Measurements from ENCODE around the gene PPP2R2C.

PPP2R2C gene

DNA sequence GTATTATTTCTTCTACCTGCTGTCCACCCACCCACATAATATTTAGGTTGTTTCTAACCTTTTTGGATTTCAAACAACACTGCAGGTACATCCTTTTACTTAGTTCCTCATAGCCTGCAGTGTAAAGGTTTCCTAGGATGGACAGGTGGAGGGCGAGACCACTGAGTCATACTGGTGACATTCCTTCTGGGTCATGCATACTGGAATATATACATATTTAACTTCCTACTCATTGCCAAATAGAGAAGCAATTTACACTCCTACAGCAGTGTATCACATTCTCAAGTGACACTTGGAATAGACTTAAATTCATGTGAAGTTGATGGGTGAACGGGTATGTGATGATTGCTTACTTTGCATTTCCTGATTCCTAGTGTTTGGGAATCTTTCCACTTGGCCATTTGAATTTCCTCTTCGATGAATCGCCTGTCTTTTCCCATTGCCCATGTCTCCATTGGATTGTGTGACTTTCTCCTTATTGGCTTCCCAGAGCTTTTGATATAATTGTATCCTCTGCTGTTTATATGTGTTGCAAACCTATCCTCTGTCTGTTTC, 8.2 kb upstream of the PPP2R2C start:
- Histone ChIP-seq H3K9me3 (ENCODE audit: control insufficient read depth, low read length) (no peaks in the 10 kb centered on the region), H2AFZ (no peak overlapping the region), H3K27ac (no peak overlapping the region), H3K79me2 (no peaks in the 10 kb centered on the region), H3K36me3 (ENCODE audit: control insufficient read depth, insufficient read depth, low read length) (no peaks in the 10 kb centered on the region), H3K4me1 (no peaks in the 10 kb centered on the region), H3K27me3 (ENCODE audit: control insufficient read depth, insufficient read depth, low read length) (no peaks in the 10 kb centered on the region), H3K4me3 (ENCODE audit: low read depth, low read length) (no peak overlapping the region), H3K9ac (no peak overlapping the region), H3K4me2 (ENCODE audit: low read length) (no peak overlapping the region)
- TF ChIP-seq CTCF (IDR thresholded peaks at IDR 0.05), result no peak

DNA sequence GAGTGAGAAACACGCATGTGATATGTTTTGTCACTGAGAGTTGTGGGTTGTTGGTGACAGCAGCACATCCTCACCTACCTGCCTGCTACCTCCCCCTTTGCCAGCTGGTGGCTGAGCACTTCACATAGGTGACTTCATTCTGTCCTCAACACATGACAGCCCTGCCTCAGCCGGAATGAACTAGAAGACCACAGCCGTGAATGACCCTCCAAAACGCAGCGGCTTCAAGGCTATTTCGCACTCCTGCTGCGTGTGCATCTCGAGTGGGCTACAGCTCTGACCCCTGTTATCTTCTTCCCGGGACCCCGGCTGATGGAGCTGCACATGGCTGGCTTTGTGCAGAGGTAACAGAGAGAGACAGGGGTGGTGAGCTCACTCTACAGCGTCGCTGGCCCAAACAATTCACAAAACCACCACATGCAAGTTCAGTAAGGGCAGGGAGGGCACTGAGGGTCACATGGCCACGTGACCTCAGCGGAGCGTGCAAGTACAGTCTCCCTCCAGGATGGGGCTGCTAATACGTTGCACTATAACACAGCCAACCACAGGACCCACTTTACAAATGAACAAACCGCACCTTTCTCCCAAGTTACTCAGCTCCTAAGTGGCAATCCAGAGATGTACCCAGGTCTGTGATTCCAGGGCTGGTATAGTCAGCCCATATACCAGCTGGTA, 6.3 kb upstream of the PPP2R2C start:
- no peaks in the 10 kb centered on the region for H3K79me2 ChIP-seq

GRCh38 chr4:6476893-6477292, 4.5 kb upstream of the PPP2R2C start:
- no peak for TF ChIP-seq CTCF (IDR thresholded peaks at IDR 0.05)
- H3K4me3 ChIP-seq (ENCODE audit: low read depth, low read length), result no peak overlapping the region
- H3K27me3 ChIP-seq (ENCODE audit: control insufficient read depth, insufficient read depth, low read length), result no peaks in the 10 kb centered on the region

More for the DNA sequence above, 6.3 kb upstream of the PPP2R2C start:
- no peaks in the 10 kb centered on the region for H3K27me3 ChIP-seq (ENCODE audit: control insufficient read depth, insufficient read depth, low read length)
- H3K27ac ChIP-seq, result no peak overlapping the region
- H3K9me3 ChIP-seq (ENCODE audit: control insufficient read depth, low read length), result no peaks in the 10 kb centered on the region
- no peak overlapping the region for H3K4me3 ChIP-seq (ENCODE audit: low read depth, low read length)
- H3K9ac ChIP-seq, result no peak overlapping the region
- no peak for TF ChIP-seq CTCF (IDR thresholded peaks at IDR 0.05)
- no peaks in the 10 kb centered on the region for H3K36me3 ChIP-seq (ENCODE audit: control insufficient read depth, insufficient read depth, low read length)
- no peak overlapping the region for H3K4me2 ChIP-seq (ENCODE audit: low read length)
- no peaks in the 10 kb centered on the region for H3K4me1 ChIP-seq
- H2AFZ ChIP-seq, result no peak overlapping the region

DNA sequence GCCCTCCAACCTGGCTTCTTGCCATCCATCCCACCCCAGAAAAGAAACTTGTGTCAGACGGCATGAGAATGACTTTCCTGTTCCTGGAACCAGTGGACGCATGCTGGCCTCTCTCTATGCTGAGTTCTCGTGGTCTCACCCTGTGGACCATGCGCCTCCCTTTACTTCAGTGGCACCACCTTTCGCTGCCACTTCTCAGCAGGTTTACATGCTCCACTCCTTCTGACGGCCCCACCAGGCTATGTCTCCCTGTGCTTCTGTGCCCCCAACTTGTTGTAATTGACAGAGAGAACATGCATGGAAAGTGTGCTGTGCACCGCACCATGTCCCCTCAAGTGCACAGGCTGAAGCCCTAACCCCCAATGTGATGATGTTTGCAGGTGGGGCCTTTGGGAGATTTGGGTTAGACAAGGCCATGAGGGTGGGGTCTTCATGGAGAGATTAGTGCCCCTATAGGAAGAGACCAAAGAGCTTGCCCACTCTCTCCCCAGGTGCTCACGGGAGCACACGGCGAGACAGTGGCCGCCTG, 3.1 kb upstream of the PPP2R2C start:
- TF ChIP-seq CTCF (IDR thresholded peaks at IDR 0.05), result no peak
- no peaks in the 10 kb centered on the region for H3K4me1 ChIP-seq
- no peaks in the 10 kb centered on the region for H3K36me3 ChIP-seq (ENCODE audit: control insufficient read depth, insufficient read depth, low read length)
- H3K27ac ChIP-seq, result no peak overlapping the region
- H3K27me3 ChIP-seq (ENCODE audit: control insufficient read depth, insufficient read depth, low read length), result no peaks in the 10 kb centered on the region
- H3K4me2 ChIP-seq (ENCODE audit: low read length), result no peak overlapping the region
- no peaks in the 10 kb centered on the region for H3K79me2 ChIP-seq
- no peak overlapping the region for H3K9ac ChIP-seq
- no peak overlapping the region for H3K4me3 ChIP-seq (ENCODE audit: low read depth, low read length)
- H2AFZ ChIP-seq, result no peak overlapping the region
- H3K9me3 ChIP-seq (ENCODE audit: control insufficient read depth, low read length), result no peaks in the 10 kb centered on the region

More at GRCh38 chr4:6476893-6477292, 4.5 kb upstream of the PPP2R2C start:
- Histone ChIP-seq H3K4me1 (no peaks in the 10 kb centered on the region), H2AFZ (no peak overlapping the region), H3K9me3 (ENCODE audit: control insufficient read depth, low read length) (no peaks in the 10 kb centered on the region), H3K27ac (no peak overlapping the region), H3K36me3 (ENCODE audit: control insufficient read depth, insufficient read depth, low read length) (no peaks in the 10 kb centered on the region), H3K79me2 (no peaks in the 10 kb centered on the region), H3K4me2 (ENCODE audit: low read length) (no peak overlapping the region), H3K9ac (no peak overlapping the region)

Data from parathyroid adenoma (tissue), 2 donors.